Activated CD4-positive, alpha-beta T cell treated with anti-CD3 and anti-CD28 coated beads, Interleukin-10, Interleukin-2, amounts not matched to agents 100 ng/mL and 50 ng/mL, durations not matched to agents 16 hours and 8 hours (primary cell): ENCODE measurements around the gene EPS15.
"Not testable (repeated sequence)": the region's sequence is repeated elsewhere in the genome, so short reads cannot be mapped to it uniquely, and the experiment has no call there.

Experiments used
- DNase-seq: peaks from one replicate; pipeline ENCODE4 v3.0.0-alpha.2; 2020

The EPS15 gene

GRCh38 chr1:51542158-51542953, 23.3 kb upstream of the EPS15 start:
- no peak for DNase-seq

DNA sequence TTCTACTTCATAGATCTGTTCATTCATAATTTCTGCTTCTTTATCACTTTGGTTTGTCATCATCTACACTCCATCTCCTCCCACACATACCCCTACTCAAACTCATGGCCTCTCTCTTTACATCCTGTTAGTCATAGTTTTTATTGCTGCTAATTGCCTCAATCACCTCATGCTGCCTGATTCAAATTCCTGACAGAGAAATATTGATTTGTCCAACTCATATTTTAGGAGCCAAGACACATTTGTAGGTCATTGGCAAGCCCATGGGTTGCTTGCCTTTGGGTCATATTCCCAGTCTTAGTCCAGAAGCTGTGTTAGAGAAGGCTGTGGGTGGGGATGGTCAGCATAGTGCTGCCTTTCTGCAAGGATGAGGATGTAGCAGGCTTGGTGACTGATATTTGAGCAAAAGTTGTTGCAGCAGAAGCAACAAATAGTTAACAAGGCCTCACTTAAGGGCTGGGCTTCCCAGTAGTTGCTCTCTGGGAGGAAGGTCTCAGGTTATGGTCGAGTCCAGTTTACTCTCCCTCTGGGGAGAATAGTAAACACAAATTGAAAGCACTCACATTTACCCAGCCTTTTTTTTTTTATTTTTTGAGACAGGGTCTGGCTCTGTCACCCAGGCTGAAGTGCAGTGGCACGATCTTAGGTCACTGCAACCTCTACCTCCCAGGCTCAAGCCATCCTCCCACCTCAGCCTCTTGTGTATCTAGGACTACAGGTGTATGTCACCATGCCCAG, 22.4 kb upstream of the EPS15 start:
- no peak for DNase-seq

GRCh38 chr1:51537568-51537967, 18.5 kb upstream of the EPS15 start:
- no peak for DNase-seq

- peak; percentile 54 for DNase-seq
Observed at GRCh38 chr1:51535006-51535592, 16.0 kb upstream of the EPS15 start.

DNA sequence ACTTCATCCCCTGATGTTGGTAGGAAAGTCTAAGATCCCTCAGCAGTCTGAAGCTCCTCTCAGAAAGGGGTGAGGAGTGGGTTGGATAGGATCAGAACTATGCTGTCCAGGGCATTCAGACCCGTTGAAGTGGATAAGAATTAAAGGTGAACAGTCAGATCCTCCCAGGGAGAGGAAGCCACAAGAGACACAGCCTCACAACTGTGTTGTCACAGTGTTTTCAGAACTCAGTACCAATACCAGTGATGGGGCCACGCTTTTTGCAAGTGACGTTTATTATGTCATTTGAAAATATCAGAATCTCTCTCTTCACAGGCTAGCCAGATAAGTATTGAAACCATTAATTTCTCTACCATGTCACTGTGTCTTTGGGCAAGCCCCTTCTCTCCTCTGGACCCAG, 15.4 kb upstream of the EPS15 start:
- peak; percentile 57 for DNase-seq

DNA sequence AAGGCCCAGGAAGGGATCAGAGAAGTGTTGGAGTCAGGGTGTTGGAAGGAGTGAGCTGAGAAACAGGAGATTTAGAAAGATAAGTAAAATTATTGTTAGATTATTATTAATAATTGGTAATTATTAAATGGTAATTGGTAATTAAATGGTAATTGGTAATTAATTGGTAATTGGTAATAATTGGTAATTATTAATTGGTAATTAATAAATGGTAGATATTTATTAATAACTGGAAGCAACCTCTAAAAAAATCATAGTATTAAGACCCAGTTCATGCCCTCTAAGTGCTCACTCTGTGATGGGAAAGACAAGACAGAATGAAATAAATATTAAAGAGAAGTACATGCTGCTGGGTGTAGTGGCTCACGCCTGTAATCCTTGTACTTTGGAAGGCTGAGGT, 13.8 kb upstream of the EPS15 start:
- DNase-seq: no peak

DNA sequence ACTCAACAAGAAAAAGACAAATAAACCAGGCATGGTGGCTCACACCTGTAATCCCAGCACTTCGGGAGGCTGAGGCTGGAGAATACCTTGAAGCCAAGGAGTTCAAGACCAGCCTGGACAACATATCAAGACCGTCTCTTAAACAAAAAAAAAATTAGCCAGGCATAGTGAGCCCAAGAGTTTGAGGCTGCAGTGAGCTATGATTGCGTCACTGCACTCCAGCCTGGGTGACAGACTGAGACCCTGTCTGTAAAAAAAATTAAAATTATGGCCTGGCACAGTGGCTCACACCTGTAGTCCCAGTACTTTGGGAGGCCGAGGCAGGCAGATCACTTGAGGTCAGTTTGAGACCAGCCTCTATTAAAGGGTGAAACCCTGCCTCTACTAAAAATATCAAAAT, 11.4 kb upstream of the EPS15 start:
- DNase-seq: not testable (repeated sequence)

GRCh38 chr1:51527144-51527543, 8.1 kb upstream of the EPS15 start:
- no peak for DNase-seq

GRCh38 chr1:51526248-51526647, 7.2 kb upstream of the EPS15 start:
- peak; percentile 26 for DNase-seq

DNA sequence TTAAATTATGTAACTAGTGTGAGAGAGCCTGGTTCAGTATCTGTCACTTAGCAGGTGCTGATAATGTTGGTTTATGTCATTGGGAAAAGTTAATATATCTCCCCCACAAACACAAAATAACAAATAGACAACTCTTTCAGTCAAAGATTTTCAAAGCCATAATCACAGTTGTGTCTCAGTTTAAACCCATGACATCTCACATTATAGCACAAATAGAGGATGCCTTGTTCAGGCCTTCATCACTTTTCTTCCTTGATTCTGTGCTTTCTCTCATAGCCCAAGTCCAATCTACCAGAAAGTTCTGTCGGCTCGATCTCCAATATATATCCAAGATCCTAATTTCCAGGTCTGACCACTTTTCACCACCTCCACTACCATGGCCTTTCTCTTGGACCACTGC, 6.2 kb upstream of the EPS15 start:
- no peak for DNase-seq

- DNase-seq: no peak
Observed at GRCh38 chr1:51524817-51525216, 5.8 kb upstream of the EPS15 start.

DNA sequence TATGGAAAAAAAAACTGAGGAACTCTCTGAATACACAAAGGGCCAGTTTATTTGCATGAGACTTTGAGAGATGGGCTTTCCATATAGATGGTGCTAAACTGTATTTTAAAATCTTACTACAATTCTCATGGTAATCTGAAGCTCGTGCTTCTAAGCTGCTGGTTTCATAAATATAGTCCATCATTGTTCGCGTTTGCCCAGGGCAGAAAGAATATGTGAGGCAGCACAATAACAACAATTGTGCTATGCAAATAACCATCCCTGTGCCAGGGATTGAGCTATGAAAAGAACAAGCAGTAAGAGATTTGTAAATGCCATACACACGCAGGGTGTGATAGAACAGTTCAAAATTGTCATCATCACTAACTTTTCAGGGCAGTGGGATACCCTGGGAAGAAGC, 4.9 kb upstream of the EPS15 start:
- no peak for DNase-seq

DNA sequence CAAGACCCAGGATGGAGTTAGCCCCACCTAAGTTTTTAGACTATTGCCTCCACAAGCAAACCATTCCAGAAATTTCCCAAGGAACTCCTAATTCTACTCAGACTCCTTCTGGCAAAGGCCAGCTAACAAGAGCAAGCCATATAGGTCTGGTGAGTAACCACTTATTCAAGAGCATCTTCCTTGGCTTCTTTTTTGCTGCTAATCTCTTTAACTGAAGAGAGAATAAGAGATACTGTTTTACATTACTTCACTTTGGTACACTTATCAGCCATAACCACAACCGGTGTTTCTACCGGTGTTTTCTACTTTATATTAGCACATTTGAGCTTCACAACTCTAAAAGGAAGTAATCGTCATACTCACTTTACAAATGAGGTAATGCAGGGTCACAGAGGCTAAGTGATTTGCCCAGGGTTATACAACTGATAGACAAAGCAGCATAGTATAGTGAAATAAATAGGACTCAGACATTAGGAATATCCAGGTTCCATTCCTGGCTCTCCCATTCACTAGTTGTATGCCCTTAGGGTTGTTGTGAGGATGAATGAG, 1.7 kb upstream of the EPS15 start:
- no peak for DNase-seq

GRCh38 chr1:51519865-51520699, 1.0 kb upstream of the EPS15 start:
- DNase-seq: no peak

DNA sequence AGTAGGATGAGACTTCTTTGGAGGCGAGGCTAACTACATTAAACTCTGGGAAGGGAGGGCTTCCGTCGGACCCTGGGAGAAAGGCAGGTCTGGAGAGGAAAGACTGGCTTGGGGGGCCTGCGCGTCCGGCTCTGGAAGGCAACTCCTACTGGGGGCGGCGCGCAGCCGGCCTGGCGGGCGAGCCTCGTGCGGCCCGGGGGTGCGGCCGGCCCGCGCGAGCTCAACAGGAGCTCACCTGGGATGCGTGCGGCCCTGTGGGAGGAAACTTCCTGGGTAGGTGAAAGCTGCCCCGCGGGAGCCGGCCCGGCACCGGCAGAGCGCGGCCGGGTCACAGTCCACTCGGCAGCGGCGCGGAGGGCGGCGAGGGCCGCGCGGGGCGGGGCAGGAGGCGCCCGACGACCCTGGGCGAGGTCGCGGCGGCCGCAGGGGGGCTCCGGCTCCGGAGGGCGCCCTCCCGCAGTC, 449 bp downstream of the EPS15 start:
- peak; percentile 54 for DNase-seq

DNA sequence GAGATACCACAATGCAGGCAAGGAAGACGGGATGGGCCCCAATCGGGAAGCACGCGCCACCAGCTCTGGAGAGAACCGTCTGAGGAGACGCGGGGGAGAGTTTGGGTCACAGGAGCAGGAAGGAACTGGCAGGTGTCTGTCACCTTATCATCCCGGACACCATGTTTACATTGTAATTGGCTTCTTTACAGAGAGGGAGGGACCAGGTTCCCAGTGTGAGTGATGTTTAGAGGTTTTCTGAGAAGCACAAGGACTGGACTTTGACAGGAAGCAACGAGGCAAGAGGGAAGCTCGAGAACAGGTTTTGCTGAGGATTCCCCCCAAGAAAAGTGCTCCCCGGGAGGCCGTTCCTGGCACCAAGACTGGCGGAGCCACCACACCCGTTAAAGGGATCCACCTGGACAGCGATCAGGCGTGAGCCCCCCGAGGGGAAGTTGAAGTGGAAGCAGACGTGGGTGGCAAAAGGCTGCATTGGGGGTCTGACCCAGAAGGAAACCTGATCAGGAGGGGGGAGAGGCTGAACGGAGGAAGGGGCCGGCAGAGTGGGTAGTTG, 957 bp downstream of the EPS15 start:
- peak; percentile 68 for DNase-seq

DNA sequence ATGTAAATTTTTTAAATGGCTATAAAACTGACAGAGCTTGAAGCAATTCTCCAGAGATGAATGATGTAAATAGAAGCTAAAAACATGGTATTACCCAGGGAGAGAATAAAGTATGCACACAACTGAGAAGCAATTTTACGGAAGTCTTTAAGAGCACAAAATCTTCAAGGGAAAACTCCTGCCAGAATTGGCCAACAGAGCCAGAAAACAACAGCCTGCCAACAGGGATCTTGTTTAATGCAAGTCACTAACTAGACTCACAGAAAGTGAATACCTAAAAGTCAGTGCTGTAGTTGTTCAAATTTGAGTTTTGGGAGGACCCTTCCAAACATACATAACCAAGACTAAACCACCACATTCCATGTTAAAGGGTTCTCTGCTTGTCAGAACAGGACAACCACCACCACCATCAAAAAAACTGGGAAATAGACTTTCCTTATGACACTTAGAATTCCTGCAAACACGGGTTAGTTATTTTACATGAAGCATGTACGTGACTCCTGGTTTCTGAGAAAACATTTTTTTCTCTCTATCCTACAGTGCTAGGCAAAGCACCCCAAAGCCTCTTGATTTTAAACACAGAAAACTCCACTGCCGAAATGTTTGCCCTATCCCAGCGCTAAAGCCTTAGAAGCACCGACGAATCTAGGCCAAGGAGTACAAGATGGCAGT, 1.6 kb downstream of the EPS15 start:
- DNase-seq: no peak

- DNase-seq: no peak
Observed at GRCh38 chr1:51516649-51517158, 2.4 kb downstream of the EPS15 start.

DNA sequence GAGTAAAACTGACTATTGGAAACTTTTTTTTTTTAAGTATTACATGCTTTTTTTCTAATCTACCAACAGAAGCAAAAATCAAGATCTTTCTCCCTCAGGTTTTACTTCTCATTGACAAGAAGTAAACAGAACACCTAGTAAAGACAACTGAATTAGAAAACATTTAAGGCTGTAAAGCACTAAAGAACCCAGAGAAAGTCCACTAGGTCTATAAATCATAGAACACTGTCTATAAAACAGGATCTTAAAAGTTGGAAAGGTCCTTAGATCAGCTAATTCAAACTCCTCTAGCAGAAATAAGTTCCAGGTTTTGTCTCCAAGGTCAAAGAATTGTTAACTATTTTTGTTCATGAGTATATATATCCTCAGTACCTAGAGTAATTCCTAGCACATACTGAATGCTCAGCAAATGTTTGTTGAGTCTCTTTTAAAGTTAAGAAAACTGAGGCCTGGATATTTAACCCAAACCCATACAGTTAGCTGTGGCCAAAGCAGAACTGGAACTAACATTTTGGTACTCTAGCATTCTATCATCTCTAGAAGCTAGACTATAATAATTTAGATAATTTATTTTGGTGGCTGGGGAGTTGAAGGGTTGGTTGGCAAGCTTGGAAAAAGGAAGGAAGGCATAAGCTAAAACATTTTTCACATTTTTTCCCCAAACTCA, 3.0 kb downstream of the EPS15 start:
- no peak for DNase-seq

- no peak for DNase-seq
Observed at GRCh38 chr1:51515312-51515960, 3.6 kb downstream of the EPS15 start.
